Ovary (tissue), 3 donors: ENCODE data around the gene CPTP.

Experiments
- EP300 ChIP-seq: sonication (generic); formaldehyde crosslinking; IDR thresholded peaks from one replicate; pipeline ENCODE4 v1.6.1; 2017; ENCODE audit warnings: antibody characterized with exemption
- POLR2A ChIP-seq: fragments of 450-650 bp; IDR thresholded peaks from one replicate; pipeline ENCODE4 v1.6.1; 2017; ENCODE audit warnings: antibody characterized with exemption, mild to moderate bottlenecking, moderate library complexity
- TF ChIP-seq, protein P1 (sequence below), 3 donors: fragments of 450-650 bp in 2 of 3; fragments of 200-600 bp in 1 of 3; IDR thresholded peaks; one replicate each; pipeline versions ENCODE4 v1.5.1 to v1.8.0; 2016 to 2022; ENCODE audit warnings: antibody characterized with exemption in 3 of 3, mild to moderate bottlenecking in 1 of 3
- donor health status: DM: no; HTN: no; CAD: no.

GRCh38 chr1:1295154-1295923, 29.3 kb upstream of the CPTP start:
- TF ChIP-seq, protein P1, sequence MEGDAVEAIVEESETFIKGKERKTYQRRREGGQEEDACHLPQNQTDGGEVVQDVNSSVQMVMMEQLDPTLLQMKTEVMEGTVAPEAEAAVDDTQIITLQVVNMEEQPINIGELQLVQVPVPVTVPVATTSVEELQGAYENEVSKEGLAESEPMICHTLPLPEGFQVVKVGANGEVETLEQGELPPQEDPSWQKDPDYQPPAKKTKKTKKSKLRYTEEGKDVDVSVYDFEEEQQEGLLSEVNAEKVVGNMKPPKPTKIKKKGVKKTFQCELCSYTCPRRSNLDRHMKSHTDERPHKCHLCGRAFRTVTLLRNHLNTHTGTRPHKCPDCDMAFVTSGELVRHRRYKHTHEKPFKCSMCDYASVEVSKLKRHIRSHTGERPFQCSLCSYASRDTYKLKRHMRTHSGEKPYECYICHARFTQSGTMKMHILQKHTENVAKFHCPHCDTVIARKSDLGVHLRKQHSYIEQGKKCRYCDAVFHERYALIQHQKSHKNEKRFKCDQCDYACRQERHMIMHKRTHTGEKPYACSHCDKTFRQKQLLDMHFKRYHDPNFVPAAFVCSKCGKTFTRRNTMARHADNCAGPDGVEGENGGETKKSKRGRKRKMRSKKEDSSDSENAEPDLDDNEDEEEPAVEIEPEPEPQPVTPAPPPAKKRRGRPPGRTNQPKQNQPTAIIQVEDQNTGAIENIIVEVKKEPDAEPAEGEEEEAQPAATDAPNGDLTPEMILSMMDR (IDR thresholded peaks at IDR 0.05): no peak
- TF ChIP-seq POLR2A (no peak), EP300 (no peak)
